Thyroid gland (tissue), 4 donors: ENCODE results near the gene FAM180A. TPM values are rescaled to one million over a fixed set of nuclear protein-coding genes. Genes with fewer than 3 reads are reported as not detected.

Experiments
- DNase-seq, 2 donors: peaks; one replicate each; pipeline ENCODE4 v3.0.0-alpha.2; 2019
- H3K27ac ChIP-seq, 3 donors: fragments of 200-600 bp; sonication (generic); 1 replicate in 2 of 3; 2 replicates in 1 of 3; pipeline ENCODE4 v1.5.1; 2016 to 2019; ENCODE audit warnings: mild to moderate bottlenecking in 1 of 3, moderate library complexity in 1 of 3
- H3K27me3 ChIP-seq: fragments of 200-600 bp; sonication (generic); one replicate; pipeline ENCODE4 v1.5.1; 2019
- H3K36me3 ChIP-seq, 2 donors: fragments of 200-600 bp; sonication (generic); one replicate each; pipeline ENCODE4 v1.5.1; 2016 to 2019
- H3K4me1 ChIP-seq, 2 donors: fragments of 200-600 bp; sonication (generic); one replicate each; pipeline ENCODE4 v1.5.1; 2017 to 2019
- H3K4me3 ChIP-seq, 3 donors: fragments of 200-600 bp; sonication (generic); replicated peaks in 1 of 3; 1 replicate in 2 of 3; 2 replicates in 1 of 3; pipeline ENCODE4 v1.5.1; 2016; ENCODE audit warnings: mild to moderate bottlenecking in 1 of 3
- H3K9me3 ChIP-seq: fragments of 200-600 bp; sonication (generic); one replicate; pipeline ENCODE4 v1.5.1; 2017
- CTCF ChIP-seq, 6 experiments: fragments of 200-600 bp in 3 of 6; fragments of 450-650 bp in 3 of 6; sonication (generic) in 3 of 6; IDR thresholded peaks; one replicate each; pipeline ENCODE4 v1.5.1; 2016 to 2019; ENCODE audit warnings: antibody characterized with exemption in 6 of 6, mild to moderate bottlenecking in 2 of 6, inconsistent platforms in 1 of 6, moderate library complexity in 1 of 6
- POLR2A ChIP-seq, 2 donors: fragments of 450-650 bp; IDR thresholded peaks; one replicate each; pipeline ENCODE4 v1.6.1; 2017; ENCODE audit warnings: antibody characterized with exemption in 2 of 2, mild to moderate bottlenecking in 2 of 2, moderate library complexity in 1 of 2
- WGBS, 2 donors: methylation state at CpG; one replicate each; pipeline ENCODE4 v1.1.5; 2017; 5-methylcytosine and 5-hydroxymethylcytosine counted together
- intact Hi-C: fragments of 100-400 bp; cut with DNase I; formaldehyde crosslinking; loops from one replicate; pipeline ENCODE4 v1.15.1; 2023
- total RNA-seq, 4 donors: library from RNA; depleted of rRNA; stranded (reverse); fragments of >200 nt; gene quantifications; one replicate each; pipeline ENCODE4 v1.2.3, GENCODE V29; 2016

The FAM180A gene
- total RNA-seq, 4 donors from 2014 or later: 2.7 to 5.0 (median 3.5) TPM

DNA sequence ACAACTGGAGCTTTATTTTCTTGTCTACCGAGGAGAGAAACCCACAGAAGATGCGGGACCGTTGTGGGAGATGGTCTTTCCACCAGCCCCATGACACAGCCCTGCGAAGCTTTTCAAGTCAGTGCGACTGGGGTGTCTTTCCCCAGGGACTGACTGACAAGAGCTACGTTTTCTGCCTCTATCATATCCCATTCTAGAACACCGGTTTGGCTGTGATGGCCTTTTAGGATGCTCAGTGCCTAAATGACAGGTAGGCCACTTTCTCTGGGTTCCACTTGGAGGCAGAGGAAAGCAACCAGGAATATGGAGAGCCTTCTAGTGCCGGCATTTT is 37.5 kb downstream of the FAM180A start:
- intact Hi-C loops: no loop called here
- no peak for DNase-seq
- no peak for TF ChIP-seq CTCF (IDR thresholded peaks at IDR 0.05)
- TF ChIP-seq POLR2A (IDR thresholded peaks at IDR 0.05): no peak
- peaks cover 12 to 20% of the 10 kb centered on the region in 2 donors for H3K4me1 ChIP-seq
- WGBS, 2 donors: 54 to 61% methylated on average over 8 of the region's 8 CpGs
- H3K36me3 ChIP-seq: no peaks in the 10 kb centered on the region
- no peaks in the 10 kb centered on the region for H3K9me3 ChIP-seq
- no peaks in the 10 kb centered on the region for H3K27me3 ChIP-seq
- H3K27ac ChIP-seq: no peak overlapping the region
- no peak overlapping the region for H3K4me3 ChIP-seq

DNA sequence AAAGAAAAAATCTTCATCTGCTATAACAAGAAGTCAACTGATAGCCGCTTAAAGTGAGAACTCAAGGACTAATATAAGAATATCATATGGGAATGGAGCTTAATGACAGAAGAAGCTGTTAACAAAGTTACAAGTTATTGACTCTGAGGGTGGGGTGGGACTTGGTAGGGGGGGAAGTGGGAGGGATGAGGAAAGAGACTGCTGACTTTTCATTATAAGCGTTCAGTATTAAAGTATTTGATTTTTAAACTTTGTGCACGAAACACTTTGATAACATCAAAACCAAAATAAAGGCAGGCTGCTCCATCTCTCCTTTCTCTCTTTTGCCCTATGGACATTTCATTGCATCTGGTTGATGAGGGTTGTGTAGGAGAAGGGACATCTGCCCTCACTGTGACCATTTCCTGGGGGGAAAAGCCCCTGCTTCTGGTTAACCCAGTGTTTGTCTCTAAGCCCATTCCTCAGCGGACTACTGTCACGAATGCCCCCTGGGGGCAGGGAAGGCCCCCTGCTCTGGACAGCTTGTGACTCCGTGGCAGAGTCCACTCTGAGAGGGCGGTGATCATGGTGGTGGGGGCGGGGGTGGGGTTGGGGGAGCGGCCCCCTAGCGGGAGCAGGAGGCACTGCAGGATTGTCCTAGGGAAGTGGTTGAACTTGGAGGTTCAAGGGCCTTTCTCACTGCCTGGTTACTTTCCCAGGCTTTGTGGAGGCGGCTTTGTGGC is 38.0 kb downstream of the FAM180A start:
- peak in 1 of 2 donors; percentile 2 for DNase-seq
- 33 to 34% methylated on average over 9 of the region's 11 CpGs for WGBS, 2 donors
- Histone ChIP-seq H3K4me3 (no peak overlapping the region), H3K9me3 (no peaks in the 10 kb centered on the region), H3K27ac (peak overlapping the region in 1 of 3 donors; percentile 8), H3K36me3 (no peaks in the 10 kb centered on the region), H3K4me1 (peaks cover 12 to 20% of the 10 kb centered on the region in 2 donors), H3K27me3 (no peaks in the 10 kb centered on the region)
- TF ChIP-seq POLR2A (IDR thresholded peaks at IDR 0.05) (no peak), CTCF (IDR thresholded peaks at IDR 0.05) (peak in 3 of 6 experiments; percentile 29 to 75 (median 40))
- intact Hi-C loops: no loop called here

DNA sequence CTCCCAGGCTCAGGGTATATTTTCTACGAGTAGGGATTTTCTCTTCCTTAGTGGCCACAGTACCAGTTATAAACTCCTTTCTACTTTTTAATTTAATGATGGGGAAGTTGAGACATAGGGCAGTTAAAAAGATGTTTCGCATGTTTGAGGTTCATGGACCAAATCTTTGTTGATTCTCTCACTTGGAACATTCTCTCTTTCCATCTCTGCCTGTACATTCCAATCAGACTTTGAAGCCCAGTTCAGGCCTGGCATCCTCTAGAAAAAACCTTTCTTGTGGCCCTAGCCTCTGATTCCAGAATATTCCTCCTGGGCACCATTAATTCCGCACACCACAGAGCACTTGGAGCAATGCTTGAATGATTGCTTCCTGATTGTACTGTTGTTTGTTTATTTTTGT is 39.1 kb downstream of the FAM180A start:
- Histone ChIP-seq H3K36me3 (no peaks in the 10 kb centered on the region), H3K9me3 (no peaks in the 10 kb centered on the region), H3K27me3 (no peaks in the 10 kb centered on the region), H3K4me3 (no peak overlapping the region), H3K4me1 (peaks cover 12 to 20% of the 10 kb centered on the region in 2 donors), H3K27ac (peak overlapping the region in 1 of 3 donors; percentile 8)
- no peak for TF ChIP-seq CTCF (IDR thresholded peaks at IDR 0.05)
- 87 to 93% methylated on average over 3 of the region's 3 CpGs for WGBS, 2 donors
- DNase-seq: no peak
- intact Hi-C loops: no loop called here

GRCh38 chr7:135708041-135708440 is 40.6 kb downstream of the FAM180A start:
- no peaks in the 10 kb centered on the region for H3K36me3 ChIP-seq
- intact Hi-C loops: no loop called here
- H3K27me3 ChIP-seq: no peaks in the 10 kb centered on the region
- no peak overlapping the region for H3K27ac ChIP-seq
- no peaks in the 10 kb centered on the region for H3K9me3 ChIP-seq
- WGBS, 2 donors: 94 to 96% methylated on average over 4 to 7 of the region's 14 CpGs
- H3K4me1 ChIP-seq: peaks cover 12 to 20% of the 10 kb centered on the region in 2 donors
- TF ChIP-seq POLR2A (IDR thresholded peaks at IDR 0.05) (no peak), CTCF (IDR thresholded peaks at IDR 0.05) (no peak)
- no peak overlapping the region for H3K4me3 ChIP-seq
- no peak for DNase-seq

DNA sequence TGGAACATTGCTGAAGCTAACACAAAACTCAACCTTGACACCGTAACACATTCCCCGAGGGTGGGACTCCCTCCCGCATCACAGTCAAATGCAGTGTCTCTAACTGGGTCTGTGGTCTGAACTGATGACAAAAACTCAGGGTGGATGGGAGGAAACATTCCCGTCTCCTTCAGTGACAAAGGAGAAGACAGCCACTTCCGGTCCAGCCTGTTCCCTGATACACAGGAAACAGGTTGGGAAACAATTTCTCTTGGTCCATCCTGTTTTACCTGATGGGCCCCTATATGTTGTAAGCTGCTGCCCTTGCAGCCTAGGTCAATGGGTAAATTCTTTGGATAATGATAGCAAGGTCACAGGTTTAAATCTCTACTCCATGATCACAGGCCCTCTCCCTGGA is 41.0 kb downstream of the FAM180A start:
- H3K36me3 ChIP-seq: no peaks in the 10 kb centered on the region
- no peaks in the 10 kb centered on the region for H3K27me3 ChIP-seq
- no peak overlapping the region for H3K27ac ChIP-seq
- no peak for DNase-seq
- WGBS, 2 donors: 63 to 83% methylated on average over 5 of the region's 5 CpGs
- no peaks in the 10 kb centered on the region for H3K9me3 ChIP-seq
- peaks cover 12 to 15% of the 10 kb centered on the region in 2 donors for H3K4me1 ChIP-seq
- no peak for TF ChIP-seq POLR2A (IDR thresholded peaks at IDR 0.05)
- TF ChIP-seq CTCF (IDR thresholded peaks at IDR 0.05): no peak
- no peak overlapping the region for H3K4me3 ChIP-seq
- intact Hi-C loops: no loop called here
